Endothelial cell of umbilical vein (primary cell): ENCODE results near the gene OSCAR. TPM values are rescaled to one million over a fixed set of nuclear protein-coding genes. Genes with fewer than 3 reads are reported as not detected.

Experiments
- BruUV-seq: library from RNA; stranded (reverse); fragments of 400-500 nt; replicated peaks from 2 replicates; lab custom pipeline; 2021; lab: Mats Ljungman, UMichigan
- CTCF ChIA-PET: fragments of 300-600, 350-600 bp; sonication (Branson Sonifier 250); formaldehyde crosslinking; loops from one replicate; lab custom pipeline; 2021; ENCODE audit warnings: antibody characterized with exemption, inconsistent platforms; lab: Charles Lee
- POLR2A ChIA-PET: fragments of 300-600, 350-600 bp; sonication (Branson Sonifier 250); formaldehyde crosslinking; loops from one replicate; lab custom pipeline; 2021; ENCODE audit warnings: antibody characterized with exemption, inconsistent platforms; lab: Charles Lee
- DNase-seq: peaks from one replicate; pipeline ENCODE4 v3.0.0-alpha.2; 2011; ENCODE audit warnings: low read depth, low spot score
- FAIRE-seq: peaks from 2 replicates; lab custom pipeline; 2011; peaks lifted over from hg19 to GRCh38; lab: Jason Lieb, UNC
- H2AFZ ChIP-seq: 2 replicates; pipeline ENCODE4 v1.6.0; 2012; ENCODE audit warnings: low read depth, low read length, control low read depth, inconsistent platforms
- H3K27ac ChIP-seq: 2 replicates; pipeline ENCODE4 v1.5.1; 2011; ENCODE audit warnings: low read depth, mild to moderate bottlenecking, control low read depth, low read length, moderate library complexity; ENCODE audit not compliant: insufficient read depth
- H3K27me3 ChIP-seq, 2 experiments: 2 replicates each; pipeline versions ENCODE4 v1.6.0 to v1.6.1; 2011; ENCODE audit warnings: low read length in 2 of 2, mixed read lengths in 1 of 2; ENCODE audit not compliant: control insufficient read depth in 2 of 2, insufficient read depth in 2 of 2
- H3K36me3 ChIP-seq, 2 experiments: 2 replicates in 1 of 2; 3 replicates in 1 of 2; pipeline ENCODE4 v1.5.1; 2011; ENCODE audit warnings: low read length in 2 of 2, mild to moderate bottlenecking in 1 of 2, moderate library complexity in 1 of 2; ENCODE audit not compliant: control insufficient read depth in 2 of 2, insufficient read depth in 2 of 2; ENCODE audit errors: extremely low read depth in 1 of 2
- H3K4me1 ChIP-seq: 3 replicates; pipeline ENCODE4 v1.5.1; 2011; ENCODE audit warnings: mild to moderate bottlenecking, low read length; ENCODE audit not compliant: control insufficient read depth, insufficient read depth; ENCODE audit errors: extremely low read depth
- H3K4me2 ChIP-seq: 2 replicates; pipeline ENCODE4 v1.6.1; 2011; ENCODE audit warnings: low read length, control low read depth, mixed read lengths; ENCODE audit not compliant: insufficient read depth
- H3K4me3 ChIP-seq, 3 experiments: fragments of 200-600 bp in 1 of 3; sonication (generic), shearing (Covaris generic) in 1 of 3; replicated peaks in 1 of 3; 2 replicates each; pipeline ENCODE4 v1.5.1; 2011 to 2016; ENCODE audit warnings: control low read depth in 3 of 3, low read length in 3 of 3, mild to moderate bottlenecking in 2 of 3, inconsistent platforms in 1 of 3, low read depth in 1 of 3, moderate library complexity in 1 of 3; ENCODE audit not compliant: insufficient read depth in 1 of 3
- H3K79me2 ChIP-seq: 2 replicates; pipeline ENCODE4 v1.6.0; 2012; ENCODE audit warnings: low read length, inconsistent platforms; ENCODE audit not compliant: control insufficient read depth, insufficient read depth
- H3K9ac ChIP-seq: replicated peaks from 2 replicates; pipeline ENCODE3; 2011; ENCODE audit warnings: low read length, control low read depth; ENCODE audit not compliant: insufficient read depth; ENCODE audit errors: extremely low read depth
- H3K9me1 ChIP-seq: replicated peaks from 3 replicates; pipeline ENCODE4 v1.6.0; 2011; ENCODE audit warnings: mild to moderate bottlenecking, low read length; ENCODE audit not compliant: control insufficient read depth, insufficient read depth; ENCODE audit errors: extremely low read depth
- H3K9me3 ChIP-seq: replicated peaks from 2 replicates; pipeline ENCODE4 v1.5.1; 2012; ENCODE audit warnings: low read length, inconsistent platforms; ENCODE audit not compliant: control insufficient read depth, insufficient read depth
- H4K20me1 ChIP-seq: replicated peaks from 2 replicates; pipeline ENCODE3; 2011; ENCODE audit warnings: mild to moderate bottlenecking, low read length; ENCODE audit not compliant: control insufficient read depth, insufficient read depth; ENCODE audit errors: extremely low read depth
- EZH2 ChIP-seq: IDR thresholded peaks from 2 replicates; pipeline ENCODE4 v1.6.1; 2012; ENCODE audit warnings: borderline replicate concordance, low read depth, mild to moderate bottlenecking, moderate library complexity, low read length, inconsistent platforms; ENCODE audit not compliant: severe bottlenecking
- FOS ChIP-seq: IDR thresholded peaks from 2 replicates; pipeline ENCODE4 v1.6.1; 2011; ENCODE audit warnings: mild to moderate bottlenecking, low read length, moderate library complexity, borderline replicate concordance; ENCODE audit not compliant: insufficient read depth
- GATA2 ChIP-seq: IDR thresholded peaks from 2 replicates; pipeline ENCODE4 v1.7.0; 2011; ENCODE audit warnings: low read depth, mild to moderate bottlenecking, moderate library complexity, mixed read lengths, low read length; ENCODE audit not compliant: insufficient read length, insufficient read depth
- JUN ChIP-seq: IDR thresholded peaks from 2 replicates; pipeline ENCODE4 v1.6.1; 2011; ENCODE audit warnings: borderline replicate concordance, low read depth; ENCODE audit not compliant: insufficient read length, insufficient read depth
- MYC ChIP-seq: IDR thresholded peaks from one replicate; pipeline ENCODE4 v1.6.1; 2011; ENCODE audit warnings: mild to moderate bottlenecking, low read depth, low read length
- POLR2A ChIP-seq: IDR thresholded peaks from 2 replicates; pipeline ENCODE4 v1.6.1; 2012; ENCODE audit warnings: low read depth, mild to moderate bottlenecking, control low read depth, low read length
- POLR2AphosphoS5 ChIP-seq: IDR thresholded peaks from 2 replicates; pipeline ENCODE4 v1.6.1; 2012; ENCODE audit warnings: low read depth, mild to moderate bottlenecking, control low read depth, low read length, moderate library complexity; ENCODE audit not compliant: insufficient read depth
- dilution Hi-C: fragments of 300-500 bp; cut with MboI; formaldehyde crosslinking; loops from one replicate; pipeline ENCODE4 v1.15.0; 2019; ENCODE audit warnings: low sequenced_read_pairs; ENCODE audit not compliant: extremely low pct_ligation_motif_present
- intact Hi-C: fragments of 100-400 bp; cut with micrococcal nuclease; formaldehyde crosslinking; loops from one replicate; pipeline ENCODE4 v1.10.0; 2022
- polyA plus RNA-seq, 4 experiments: library from polyadenylated mRNA; depleted of rRNA in 3 of 4; stranded (reverse) in 3 of 4; unstranded in 1 of 4; fragments of >200 nt; gene quantifications; 2 replicates each; pipeline versions ENCODE4 v1.2.1 to v1.2.3, GENCODE V29; 2011 to 2012; ENCODE audit warnings: missing spikeins in 1 of 4
- total RNA-seq: library from RNA; stranded (reverse); gene quantifications from 2 replicates; pipeline ENCODE4 v1.2.3, GENCODE V29; 2021
- TF ChIP-seq, protein P1 (sequence below): IDR thresholded peaks from 2 replicates; pipeline ENCODE4 v1.6.1; 2011; ENCODE audit not compliant: insufficient read depth, insufficient read length
- TF ChIP-seq, protein P2 (sequence below), 2 donors: IDR thresholded peaks; 1 replicate in 1 of 2; 2 replicates in 1 of 2; pipeline ENCODE4 v1.5.1; 2011; ENCODE audit warnings: low read length in 2 of 2, mild to moderate bottlenecking in 2 of 2, moderate library complexity in 2 of 2, control low read depth in 1 of 2, inconsistent platforms in 1 of 2, low read depth in 1 of 2; ENCODE audit not compliant: insufficient read depth in 1 of 2; ENCODE audit errors: extremely low read depth in 1 of 2

Gene OSCAR
- total and polyA plus RNA-seq, 2 donors (not counting 3 experiments of a cell fraction or from before 2014, with no cell fraction given): 0.08 TPM; not detected in 1

DNA sequence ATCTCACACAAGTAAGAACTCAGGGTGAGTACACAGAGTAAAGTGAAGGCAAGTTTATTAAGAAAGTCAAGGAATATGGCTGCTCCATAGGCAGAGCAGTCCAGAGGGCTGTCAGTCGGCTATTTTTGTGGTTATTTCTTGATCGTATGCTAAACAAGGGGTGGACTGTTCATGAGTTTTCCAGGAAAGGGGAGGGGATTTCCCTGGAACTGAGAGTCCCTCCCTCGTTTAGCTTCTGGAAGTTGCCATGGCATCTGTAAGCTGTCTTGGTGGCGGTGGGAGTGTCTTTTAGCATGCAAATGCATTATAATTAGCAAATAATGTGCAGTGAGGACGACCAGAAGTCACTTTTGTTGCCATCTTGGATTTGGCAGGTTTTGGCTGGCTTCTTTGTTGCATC, 31.1 kb downstream of the OSCAR start:
- Histone ChIP-seq H3K27me3 (no peaks in the 10 kb centered on the region), H3K4me3 (no peak overlapping the region), H3K9me3 (no peaks in the 10 kb centered on the region), H3K79me2 (no peaks in the 10 kb centered on the region), H3K27ac (no peak overlapping the region), H3K4me2 (no peak overlapping the region), H2AFZ (no peak overlapping the region), H3K36me3 (no peaks in the 10 kb centered on the region), H3K4me1 (no peaks in the 10 kb centered on the region), H3K9me1 (no peaks in the 10 kb centered on the region), H3K9ac (no peak overlapping the region), H4K20me1 (no peaks in the 10 kb centered on the region)
- no peak for DNase-seq
- TF ChIP-seq POLR2A: no peak
- no peak for TF ChIP-seq GATA2
- no peak for TF ChIP-seq JUN
- TF ChIP-seq MYC: no peak
- no peak for TF ChIP-seq EZH2
- TF ChIP-seq, protein P1, sequence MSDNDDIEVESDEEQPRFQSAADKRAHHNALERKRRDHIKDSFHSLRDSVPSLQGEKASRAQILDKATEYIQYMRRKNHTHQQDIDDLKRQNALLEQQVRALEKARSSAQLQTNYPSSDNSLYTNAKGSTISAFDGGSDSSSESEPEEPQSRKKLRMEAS: no peak
- TF ChIP-seq, protein P2, sequence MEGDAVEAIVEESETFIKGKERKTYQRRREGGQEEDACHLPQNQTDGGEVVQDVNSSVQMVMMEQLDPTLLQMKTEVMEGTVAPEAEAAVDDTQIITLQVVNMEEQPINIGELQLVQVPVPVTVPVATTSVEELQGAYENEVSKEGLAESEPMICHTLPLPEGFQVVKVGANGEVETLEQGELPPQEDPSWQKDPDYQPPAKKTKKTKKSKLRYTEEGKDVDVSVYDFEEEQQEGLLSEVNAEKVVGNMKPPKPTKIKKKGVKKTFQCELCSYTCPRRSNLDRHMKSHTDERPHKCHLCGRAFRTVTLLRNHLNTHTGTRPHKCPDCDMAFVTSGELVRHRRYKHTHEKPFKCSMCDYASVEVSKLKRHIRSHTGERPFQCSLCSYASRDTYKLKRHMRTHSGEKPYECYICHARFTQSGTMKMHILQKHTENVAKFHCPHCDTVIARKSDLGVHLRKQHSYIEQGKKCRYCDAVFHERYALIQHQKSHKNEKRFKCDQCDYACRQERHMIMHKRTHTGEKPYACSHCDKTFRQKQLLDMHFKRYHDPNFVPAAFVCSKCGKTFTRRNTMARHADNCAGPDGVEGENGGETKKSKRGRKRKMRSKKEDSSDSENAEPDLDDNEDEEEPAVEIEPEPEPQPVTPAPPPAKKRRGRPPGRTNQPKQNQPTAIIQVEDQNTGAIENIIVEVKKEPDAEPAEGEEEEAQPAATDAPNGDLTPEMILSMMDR (IDR thresholded peaks at IDR 0.05; ENCODE audit: extremely low read depth in 1 of 2, insufficient read depth in 1 of 2, low read depth in 1 of 2, low read length in 2 of 2): no peak
- TF ChIP-seq FOS: no peak
- TF ChIP-seq POLR2AphosphoS5: no peak
- FAIRE-seq: no peak
- dilution Hi-C loops: no loop called here
- BruUV-seq: no TSS peak
- POLR2A ChIA-PET: no interaction called here
- CTCF ChIA-PET: no interaction called here
- intact Hi-C loops: no loop called here
